OCI-M1 (cell line): ENCODE results near the gene MFAP3L.

Experiments
- DNase-seq: peaks from one replicate; lab custom pipeline; 2025; lab: John Stamatoyannopoulos, UW

MFAP3L gene

DNA sequence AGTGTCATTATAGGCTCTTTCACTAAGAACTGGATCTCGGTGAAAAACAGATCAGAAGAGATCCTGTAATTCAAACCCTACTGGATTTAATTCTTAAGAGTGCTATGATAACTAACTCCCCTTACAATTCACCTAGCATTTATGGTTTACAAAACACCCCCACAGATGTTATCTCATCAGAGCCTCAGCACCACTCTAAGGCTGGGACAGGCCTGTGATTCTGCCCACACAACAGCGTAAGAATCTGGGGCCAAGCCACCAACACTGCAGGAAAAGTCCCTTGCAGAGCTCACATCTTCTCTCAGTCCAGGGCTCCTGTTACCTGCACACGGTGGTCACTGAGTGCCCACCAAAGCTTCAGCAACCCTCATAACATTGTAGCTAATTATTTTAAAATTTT is 8.9 kb downstream of the MFAP3L start:
- DNase-seq = no peak

DNA sequence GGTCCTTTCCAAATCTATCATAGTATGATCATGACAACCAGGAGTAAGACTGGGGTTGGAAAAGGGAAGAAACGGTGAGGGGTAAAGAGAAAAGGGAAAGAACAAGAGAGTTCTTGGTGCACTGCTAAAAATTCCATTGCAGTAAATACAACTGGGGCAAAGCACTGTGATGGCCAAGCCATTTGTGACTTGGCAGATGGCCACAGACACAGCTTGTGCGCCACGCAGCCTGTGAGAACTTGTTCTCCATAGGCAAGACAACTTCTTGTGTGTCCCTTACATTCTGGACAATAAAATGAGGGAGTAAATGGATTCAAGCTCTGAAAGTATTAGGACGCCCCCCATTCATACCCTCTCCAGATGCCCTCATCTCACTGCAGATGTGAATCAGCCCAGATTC is 10.9 kb downstream of the MFAP3L start:
- no peak for DNase-seq

DNA sequence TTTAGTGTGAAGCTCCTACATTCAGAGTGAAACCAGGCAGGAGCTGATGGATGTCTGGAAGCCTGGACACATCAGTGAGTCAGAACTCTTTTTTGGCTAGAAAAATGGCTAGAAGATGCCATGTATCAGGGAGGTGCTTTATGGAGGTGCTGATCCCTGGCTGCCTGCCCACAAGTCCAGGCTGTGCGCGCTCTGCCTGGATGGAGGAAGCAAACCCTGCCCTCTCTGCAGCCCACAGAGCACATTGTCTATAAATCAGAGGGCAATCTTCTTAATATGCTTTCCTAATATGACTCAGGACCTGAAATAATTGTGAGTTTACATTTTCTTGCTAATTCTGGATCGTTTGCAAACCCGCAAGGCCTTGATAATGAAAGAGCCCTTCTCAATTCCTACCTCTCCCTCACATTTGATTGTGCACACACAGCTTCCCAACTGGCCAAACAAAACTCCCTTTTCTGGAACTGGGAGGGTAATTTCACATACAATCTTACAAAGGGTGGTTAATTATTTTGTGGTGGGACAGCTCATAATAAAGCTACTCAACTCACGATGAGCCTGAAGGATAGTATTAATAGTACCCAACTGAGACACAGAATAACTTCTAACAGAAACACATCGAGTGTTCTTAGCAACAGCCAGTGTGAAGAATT is 11.7 kb downstream of the MFAP3L start:
- DNase-seq = no peak

DNA sequence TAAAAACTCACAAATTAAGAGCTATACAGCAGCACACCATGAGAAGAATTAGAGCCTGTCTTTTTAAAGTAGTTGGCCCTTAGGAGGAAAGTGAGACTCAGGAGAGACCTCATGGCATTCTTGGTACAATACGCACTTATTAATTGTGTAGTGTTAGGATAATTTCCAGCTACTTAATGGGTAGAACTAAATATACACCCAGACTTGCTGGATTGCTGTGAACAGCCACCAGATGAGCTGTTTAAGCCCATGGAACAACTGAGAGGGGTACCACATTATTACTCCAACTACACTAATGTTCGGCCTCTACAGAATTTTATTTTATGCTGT is 13.6 kb downstream of the MFAP3L start:
- DNase-seq = no peak

DNA sequence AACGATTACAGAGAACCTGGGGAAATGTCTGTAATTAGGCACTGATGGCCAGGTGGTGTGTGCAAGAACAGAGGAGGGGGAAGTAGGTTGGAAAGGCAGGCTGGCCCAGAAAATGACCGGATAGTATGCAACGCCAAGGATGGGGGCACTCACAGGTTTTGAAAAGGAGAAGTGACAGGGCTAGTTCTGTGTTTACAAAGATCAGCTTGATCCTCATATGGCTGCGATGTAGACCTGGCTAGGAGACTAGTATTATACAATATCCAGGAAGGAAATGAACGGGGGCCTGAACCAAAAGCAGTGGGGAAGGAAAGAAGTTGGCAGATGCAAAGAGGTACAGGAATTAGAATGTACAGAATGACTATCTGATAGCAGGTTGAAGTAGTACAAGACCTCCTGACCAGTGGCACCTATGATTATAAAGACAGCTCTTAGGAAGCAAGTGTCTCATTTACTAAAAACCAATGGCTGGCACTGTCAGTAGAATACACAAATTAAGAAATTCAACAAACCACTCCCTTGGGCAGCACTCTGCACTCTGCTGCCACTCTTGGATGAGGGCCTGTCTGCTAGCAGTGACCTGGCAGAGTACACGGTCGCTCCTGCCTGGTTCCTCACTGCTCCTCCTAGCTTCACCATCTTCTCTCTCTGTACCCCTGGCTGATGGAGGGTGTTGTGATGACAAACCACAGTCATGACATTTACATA is 14.1 kb downstream of the MFAP3L start:
- no peak for DNase-seq

DNA sequence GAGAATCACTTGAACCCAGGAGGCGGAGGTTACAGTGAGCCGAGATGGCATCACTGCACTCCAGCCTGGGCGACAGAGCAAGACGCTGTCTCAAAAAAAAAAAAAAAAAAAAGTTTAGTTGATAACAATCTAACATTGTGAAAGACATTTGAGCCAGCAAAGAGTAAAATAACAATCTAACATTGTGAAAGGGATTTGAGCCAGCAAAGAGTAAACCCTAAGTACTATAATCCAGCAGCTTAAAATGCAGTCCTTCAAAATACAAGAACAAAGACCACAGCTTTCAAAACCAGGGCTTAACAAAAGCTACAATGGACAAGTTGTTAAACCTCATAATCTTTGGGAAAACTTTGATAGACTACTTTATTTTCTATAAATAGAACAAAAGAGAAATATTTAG is 16.9 kb downstream of the MFAP3L start:
- no peak for DNase-seq

DNA sequence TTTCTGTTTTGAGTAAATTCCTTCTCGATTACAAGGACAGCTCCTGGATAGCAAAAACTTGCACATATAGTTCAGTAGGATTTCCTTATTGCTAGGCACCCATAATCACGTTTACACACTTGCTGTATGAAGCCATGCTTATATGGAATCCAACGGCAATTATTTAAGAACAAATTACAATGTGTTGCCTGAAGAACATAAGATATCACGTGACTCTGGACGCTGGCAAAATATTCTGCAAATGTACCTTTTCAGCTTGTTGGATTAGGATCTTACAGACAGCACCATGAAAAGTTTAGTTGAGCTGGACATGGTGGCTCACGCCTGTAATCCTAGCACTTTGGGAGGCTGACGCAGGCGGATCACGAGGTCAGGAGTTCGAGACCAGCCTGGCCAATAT is 17.4 kb downstream of the MFAP3L start:
- DNase-seq = no peak

DNA sequence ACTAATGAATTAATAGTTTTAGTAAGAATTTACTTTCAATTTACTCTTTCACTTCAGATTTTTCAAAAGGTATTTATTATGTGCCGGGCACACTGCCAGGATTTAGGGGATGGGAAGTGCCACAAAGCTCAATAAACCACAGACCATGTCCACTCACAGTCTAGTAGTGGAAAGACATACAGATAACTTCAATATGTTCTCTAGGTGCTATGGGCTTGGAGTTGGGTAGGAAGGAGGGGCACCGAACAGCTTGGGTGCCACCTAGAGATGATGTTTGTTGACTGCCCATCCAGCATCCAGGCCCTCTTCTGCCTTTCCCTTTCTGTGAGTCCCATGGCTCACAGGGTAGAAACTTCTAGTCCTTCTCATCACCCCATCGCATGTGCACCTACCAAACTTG is 17.8 kb downstream of the MFAP3L start:
- DNase-seq = peak; percentile 72

DNA sequence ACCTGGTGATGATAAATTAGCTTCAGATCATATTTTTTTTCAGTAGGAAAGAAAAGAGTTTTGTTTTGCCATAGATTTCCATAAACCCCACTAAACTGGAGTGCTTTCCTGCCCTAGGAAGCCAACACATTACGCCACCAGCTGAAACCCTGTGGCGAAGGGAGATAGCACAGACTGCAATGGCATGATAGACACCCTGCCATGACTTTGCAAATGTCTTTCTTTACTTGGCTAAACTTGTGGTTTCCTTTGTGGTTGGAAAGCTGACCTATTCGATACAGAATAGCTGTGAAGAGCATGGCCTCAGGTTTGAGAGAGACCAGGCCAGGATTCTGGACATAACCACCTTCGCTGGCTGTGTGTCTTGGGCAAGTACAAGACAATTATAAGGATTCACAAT is 19.1 kb downstream of the MFAP3L start:
- peak; percentile 98 for DNase-seq

DNA sequence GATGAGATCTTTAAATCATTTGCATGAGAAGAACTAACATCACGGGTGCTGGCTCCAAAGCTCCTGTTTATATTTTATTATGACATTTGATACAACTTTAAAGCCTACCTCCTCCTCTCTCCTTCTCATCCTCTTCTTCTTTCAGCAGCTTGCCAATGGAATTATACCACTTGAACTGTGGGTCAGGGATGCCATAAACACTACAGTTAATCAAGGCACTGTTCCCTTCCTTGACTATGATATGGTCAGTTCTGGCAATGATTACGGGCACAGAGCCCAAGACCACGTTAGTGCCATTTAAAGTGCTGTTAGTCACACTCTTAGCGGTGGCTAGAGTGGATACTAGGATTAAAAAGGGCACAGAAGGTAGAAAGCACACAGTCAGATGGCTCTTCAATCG is 20.7 kb downstream of the MFAP3L start:
- no peak for DNase-seq

DNA sequence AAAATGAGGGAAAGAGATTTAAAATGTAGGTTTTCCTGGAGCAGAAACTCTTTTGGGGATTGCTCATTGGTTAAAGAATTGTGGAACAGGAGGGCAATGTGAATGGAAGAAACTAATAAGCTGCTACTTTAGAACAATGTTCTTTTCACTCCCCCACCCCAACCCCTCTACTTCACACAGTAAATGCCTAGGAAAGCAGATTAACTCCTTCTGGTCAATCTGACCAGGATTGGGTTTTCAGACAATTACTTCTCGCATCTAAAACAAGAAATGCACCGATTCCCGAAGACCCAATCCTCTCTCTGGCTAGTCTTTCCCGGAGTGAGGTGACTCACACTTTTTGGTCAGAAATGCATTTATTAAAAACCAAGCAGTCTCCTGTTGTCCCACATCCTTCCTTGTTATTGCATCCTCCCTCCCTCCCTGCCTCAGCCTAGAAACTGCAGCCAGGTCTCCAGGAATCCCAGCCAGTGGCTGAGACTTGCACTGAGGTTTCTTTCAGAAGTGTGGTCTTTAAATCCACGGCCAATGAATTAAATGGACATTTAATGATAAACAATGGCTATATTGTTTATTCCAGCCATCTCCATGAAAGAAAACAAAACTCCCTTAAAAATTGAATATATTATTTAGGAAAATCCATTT is 21.4 kb downstream of the MFAP3L start:
- no peak for DNase-seq

DNA sequence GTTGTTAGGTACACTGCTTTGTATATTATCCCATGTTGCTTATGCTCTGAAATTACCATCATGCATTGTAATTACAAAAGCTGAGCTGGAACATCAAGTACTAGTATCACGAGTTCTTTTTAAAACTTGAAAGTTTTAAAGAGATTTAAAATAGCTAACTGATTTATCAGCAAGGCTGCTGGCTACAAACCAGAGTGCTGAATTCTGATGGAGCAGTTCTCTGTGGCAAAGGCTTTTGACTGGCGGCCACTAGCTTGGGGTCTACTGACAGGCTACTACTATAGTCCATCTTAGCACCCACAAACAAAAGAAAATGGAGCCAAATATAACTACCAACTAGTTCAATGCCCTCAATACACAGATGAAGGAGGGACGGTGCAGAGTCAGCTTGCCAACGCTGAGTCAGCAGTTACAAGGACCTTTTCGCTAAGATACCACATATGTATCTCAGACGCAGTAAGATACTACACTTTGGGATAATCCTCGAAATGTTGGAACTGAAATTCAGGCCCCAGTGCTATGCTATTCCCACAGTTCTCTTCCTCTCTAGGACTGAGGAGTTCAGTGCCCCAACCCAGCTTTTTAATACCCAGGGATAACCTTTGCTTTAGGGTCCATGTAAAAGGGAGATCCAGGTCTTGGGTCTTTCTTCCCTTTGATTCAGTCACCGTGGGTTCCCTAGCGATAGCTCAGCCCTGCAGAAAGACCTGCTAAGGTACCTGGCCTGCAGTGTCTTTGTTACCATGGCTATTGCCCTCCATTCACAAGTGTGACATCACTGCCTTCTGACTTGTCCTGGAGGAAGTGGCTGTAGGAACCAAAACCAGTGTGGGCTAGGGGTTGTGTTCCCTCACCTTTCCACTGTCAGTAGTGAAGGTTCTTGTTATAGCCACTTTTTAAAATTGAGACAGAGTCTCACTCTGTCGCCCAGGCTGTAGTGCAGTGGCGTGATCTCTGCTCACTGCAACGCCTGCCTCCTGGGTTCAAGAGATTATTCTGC is 22.8 kb downstream of the MFAP3L start:
- DNase-seq = no peak

DNA sequence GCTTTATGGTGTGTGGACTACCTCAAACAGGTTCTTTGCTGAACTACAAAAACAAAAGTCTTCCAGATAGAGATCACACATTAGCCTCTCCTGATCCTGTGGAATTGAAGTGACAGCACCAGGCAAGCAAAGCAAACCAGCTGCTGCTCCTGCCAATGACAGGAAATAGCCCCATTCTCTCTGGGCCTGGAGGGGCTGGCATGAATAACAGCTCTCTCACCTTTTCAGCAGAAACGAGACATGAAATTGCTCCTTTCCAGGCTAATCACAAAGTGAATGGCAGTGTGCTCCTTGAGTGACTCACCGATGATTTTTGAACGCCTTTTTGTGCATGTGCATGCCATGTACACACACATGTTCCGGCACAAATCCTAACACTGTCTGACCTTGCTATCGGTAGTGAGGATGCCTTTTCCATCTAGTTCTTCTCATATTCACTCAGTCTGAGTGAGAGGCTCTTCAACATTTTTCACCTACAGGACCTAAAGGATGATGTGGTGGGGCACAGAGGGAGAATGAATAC is 24.4 kb downstream of the MFAP3L start:
- no peak for DNase-seq

DNA sequence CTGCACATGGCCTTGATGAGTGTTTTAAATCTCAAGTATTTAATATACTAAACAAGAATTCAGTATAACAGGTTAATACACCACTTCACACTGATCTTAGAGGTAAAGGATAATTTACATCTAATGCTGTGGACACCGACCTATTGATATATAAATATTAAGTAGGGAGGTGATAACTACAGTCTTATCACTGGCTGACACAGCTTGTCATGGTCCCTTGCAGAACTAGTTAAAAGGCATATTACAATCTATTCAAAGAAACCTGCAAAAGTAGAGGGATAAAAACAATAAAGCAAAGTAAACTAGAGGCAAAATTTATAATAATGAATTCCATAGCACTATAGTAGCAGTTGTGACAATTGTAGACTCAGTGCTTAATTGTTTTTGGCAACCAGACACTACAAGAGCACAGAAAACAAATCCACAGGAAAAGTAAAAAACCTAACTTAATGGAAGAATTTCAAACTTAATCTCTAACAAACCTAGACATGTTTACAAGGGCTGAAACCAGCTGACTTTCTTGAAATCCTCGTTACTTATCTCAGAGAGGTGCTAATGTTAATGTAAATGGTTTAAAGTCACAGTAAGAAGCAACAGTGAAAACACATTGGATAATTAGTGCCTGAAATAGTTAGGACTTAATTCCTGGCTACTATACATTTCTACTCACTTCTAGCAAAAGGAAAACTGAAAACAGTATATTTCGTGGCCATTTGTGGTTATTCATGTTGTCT is 25.0 kb downstream of the MFAP3L start:
- DNase-seq = no peak

DNA sequence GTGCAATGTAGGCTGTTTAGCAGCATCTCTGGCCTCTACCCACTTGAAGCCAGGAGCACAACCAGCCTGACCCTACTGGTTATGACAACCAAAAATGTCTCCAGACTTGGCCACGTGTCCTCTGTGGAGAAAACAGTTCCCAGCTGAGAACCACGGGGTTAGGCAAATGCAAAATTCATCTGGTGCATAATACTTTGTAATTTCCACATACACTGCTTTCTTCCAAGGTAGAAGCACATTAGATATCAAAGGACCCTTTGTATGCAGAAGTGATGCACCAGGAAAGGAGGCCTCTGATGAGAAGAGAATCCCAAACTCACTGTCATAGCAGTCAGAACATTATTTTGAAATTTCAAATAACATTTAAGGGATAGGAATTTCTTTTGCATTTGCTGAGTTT is 26.3 kb downstream of the MFAP3L start:
- DNase-seq = no peak

DNA sequence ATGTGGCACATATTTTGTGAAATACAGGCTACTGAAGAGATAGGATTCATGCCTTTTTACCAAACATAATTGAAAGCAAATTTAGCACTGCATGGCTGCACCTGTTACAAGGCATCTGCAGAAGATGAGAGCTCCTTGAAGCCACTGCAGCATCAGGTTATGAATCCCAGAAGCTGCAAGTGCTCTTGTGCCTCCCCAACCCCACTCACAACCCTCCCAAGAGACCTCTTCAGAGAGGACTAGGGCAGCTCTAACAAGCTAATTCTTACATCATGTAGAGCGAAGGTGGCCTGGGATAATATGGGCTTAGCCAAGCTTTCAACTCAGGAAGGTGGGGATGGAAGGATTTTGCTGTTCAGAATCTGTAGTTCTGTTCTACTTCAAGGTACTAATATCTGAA is 27.2 kb downstream of the MFAP3L start:
- no peak for DNase-seq

DNA sequence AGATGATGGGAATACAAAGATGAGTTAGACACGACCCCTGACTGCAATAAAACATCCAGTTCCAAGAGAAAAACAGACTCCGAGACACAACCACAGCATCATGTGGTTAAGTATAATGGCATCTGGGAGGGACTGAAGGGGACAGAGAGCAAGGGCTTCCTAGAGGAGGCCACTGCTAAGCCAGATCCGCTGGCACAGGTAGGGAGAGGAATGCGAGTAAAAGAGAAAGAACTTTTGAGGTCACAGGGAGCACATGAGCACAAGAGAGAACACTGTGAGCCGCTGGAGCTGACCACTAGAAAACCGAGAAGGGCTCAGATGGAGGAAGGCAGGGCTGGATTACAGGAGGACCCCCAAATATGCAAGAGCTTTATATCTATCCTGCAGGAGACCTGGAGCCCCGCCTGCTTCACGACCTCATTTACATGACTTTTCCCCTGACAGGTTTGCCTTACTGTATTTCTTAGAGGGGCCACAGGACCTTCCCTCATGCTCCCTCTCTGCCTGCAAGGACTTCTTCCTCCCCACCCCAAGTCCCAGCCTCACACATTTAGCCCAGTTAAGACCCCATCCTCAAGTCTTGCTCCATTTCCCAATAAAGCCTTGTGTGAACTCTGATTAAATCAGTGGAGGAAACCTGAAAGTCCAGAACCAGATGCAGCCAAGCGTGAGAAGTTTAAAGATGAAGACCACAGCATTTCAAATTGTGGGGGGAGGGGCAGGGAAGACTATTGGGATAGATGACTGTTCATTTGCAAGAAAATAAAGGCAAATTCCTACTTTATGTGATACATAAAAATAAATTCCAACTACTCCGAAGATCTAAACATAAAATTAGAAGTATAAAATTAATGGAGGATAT is 29.6 kb downstream of the MFAP3L start:
- DNase-seq = no peak

DNA sequence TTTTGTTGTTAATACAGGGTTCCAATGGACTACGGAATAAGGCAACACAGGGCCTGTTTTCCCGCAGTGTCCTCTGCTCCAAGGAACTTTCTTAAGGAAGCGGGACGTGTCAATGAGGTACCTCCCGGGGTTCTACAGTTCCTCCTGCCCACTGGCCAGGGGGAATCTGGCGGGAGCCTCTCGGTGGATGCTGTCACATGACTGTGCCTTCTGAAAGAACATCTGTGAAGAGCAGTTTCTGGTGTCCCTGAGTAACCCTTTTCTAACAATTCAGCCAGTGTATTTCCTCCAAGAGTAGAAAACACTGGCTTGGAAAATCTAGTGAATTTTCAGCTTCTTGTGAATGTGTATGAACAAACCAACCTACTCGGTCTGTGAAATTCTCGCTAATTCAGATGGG is 32.7 kb downstream of the MFAP3L start:
- no peak for DNase-seq

DNA sequence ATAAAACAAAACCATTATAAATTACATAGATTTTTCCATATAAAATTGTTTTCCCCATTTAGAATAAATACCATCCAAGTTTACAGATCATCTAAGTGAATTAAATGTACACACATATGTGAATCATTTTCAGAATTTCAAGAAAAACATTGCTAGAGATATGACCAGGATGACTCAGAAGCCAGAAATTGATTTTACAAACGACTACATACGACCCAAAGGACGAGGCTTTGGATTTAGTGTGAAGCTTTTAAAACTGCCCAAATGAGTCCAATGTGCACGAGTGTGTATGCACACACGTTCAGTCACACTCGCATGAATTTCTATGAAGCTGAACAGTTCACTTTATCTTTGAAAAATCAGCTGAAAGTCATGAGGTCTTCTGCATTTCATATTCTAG is 37.9 kb downstream of the MFAP3L start:
- DNase-seq = no peak
